ENCODE results near the gene NTRK2.

The NTRK2 gene

DNA sequence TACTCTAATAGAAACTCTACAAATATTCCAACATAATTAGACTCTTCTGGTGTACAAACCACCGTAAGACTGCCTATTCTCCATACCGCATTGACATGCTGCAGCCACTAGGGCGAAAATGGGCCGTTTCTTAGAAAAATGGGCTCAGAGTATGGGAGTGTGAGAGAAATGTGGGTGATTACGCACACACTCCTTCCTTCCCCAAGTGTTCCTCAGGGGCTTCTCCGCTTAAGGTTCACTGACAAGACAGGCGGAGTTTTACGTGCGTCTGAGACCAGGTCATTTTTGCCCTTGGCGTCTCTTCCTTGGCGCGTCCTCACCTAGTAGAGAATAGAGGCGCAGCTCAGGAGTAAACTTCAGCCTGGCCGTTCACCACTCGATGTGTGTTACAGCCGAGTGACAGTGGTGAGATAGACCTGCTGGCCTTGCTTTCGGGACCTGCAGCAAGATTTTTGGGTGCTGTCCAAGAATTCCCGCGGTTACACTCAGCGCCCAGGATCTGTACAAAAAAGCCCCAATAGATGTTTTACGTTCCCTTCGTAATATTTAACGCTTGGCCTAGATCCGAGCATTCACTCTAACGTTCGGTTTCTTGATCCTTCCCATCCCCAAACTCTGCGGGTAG lies 1.8 kb upstream of the NTRK2 start:
- H3K4me3 ChIP-seq (ENCODE audit: low read depth, low read length) = peak overlapping the region; percentile 18
- in situ Hi-C loops (cut with HindIII; ENCODE audit: low pct_ligation_motif_present, low sequenced_read_pairs) = no loop called here
- H3K36me3 ChIP-seq (replicated peaks) = no peaks in the 10 kb centered on the region
- peak; percentile 79 for TF ChIP-seq CTCF (IDR thresholded peaks at IDR 0.05; ENCODE audit: low read depth, low read length, missing control alignments)
- DNase-seq = peak; percentile 57
- H3K27me3 ChIP-seq (replicated peaks) = peaks cover 31% of the 10 kb centered on the region
- no peak overlapping the region for H3K27ac ChIP-seq

GRCh38 chr9:84668196-84669012 lies 1.1 kb upstream of the NTRK2 start:
- H3K27me3 ChIP-seq (replicated peaks) = peaks cover 31% of the 10 kb centered on the region
- in situ Hi-C loops (cut with HindIII; ENCODE audit: low pct_ligation_motif_present, low sequenced_read_pairs) = no loop called here
- no peak overlapping the region for H3K27ac ChIP-seq
- peak; percentile 65 for TF ChIP-seq CTCF (IDR thresholded peaks at IDR 0.05; ENCODE audit: low read depth, low read length, missing control alignments)
- peak overlapping the region; percentile 51 for H3K4me3 ChIP-seq (ENCODE audit: low read depth, low read length)
- peak; percentile 29 for DNase-seq
- H3K36me3 ChIP-seq (replicated peaks) = no peaks in the 10 kb centered on the region

DNA sequence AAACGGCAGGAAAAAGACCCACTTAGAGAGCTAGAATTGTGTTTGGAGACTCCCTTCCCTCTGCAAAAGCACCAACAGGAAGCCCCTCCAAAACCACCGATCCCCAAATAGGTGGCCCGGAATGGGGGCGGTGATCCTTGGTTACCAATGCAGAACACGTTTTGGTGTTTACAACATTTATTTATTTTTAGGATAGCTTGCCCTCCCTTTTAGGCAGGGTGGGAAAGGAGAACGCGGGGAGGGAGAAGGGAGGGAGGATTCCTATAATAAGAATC lies 579 bp upstream of the NTRK2 start:
- H3K27ac ChIP-seq = no peak overlapping the region
- H3K27me3 ChIP-seq (replicated peaks) = peaks cover 31% of the 10 kb centered on the region
- in situ Hi-C loops (cut with HindIII; ENCODE audit: low pct_ligation_motif_present, low sequenced_read_pairs) = no loop called here
- H3K4me3 ChIP-seq (ENCODE audit: low read depth, low read length) = peak overlapping the region; percentile 51
- H3K36me3 ChIP-seq (replicated peaks) = no peaks in the 10 kb centered on the region
- DNase-seq = no peak
- TF ChIP-seq CTCF (IDR thresholded peaks at IDR 0.05; ENCODE audit: low read depth, low read length, missing control alignments) = no peak

GRCh38 chr9:84670138-84671041 lies 861 bp downstream of the NTRK2 start:
- no peak for TF ChIP-seq CTCF (IDR thresholded peaks at IDR 0.05; ENCODE audit: low read depth, low read length, missing control alignments)
- Histone ChIP-seq H3K36me3 (replicated peaks) (no peaks in the 10 kb centered on the region), H3K27me3 (replicated peaks) (peaks cover 31% of the 10 kb centered on the region), H3K27ac (no peak overlapping the region), H3K4me3 (ENCODE audit: low read depth, low read length) (peak overlapping the region; percentile 15)
- in situ Hi-C loops (cut with HindIII; ENCODE audit: low pct_ligation_motif_present, low sequenced_read_pairs) = no loop called here
- DNase-seq = no peak

DNA sequence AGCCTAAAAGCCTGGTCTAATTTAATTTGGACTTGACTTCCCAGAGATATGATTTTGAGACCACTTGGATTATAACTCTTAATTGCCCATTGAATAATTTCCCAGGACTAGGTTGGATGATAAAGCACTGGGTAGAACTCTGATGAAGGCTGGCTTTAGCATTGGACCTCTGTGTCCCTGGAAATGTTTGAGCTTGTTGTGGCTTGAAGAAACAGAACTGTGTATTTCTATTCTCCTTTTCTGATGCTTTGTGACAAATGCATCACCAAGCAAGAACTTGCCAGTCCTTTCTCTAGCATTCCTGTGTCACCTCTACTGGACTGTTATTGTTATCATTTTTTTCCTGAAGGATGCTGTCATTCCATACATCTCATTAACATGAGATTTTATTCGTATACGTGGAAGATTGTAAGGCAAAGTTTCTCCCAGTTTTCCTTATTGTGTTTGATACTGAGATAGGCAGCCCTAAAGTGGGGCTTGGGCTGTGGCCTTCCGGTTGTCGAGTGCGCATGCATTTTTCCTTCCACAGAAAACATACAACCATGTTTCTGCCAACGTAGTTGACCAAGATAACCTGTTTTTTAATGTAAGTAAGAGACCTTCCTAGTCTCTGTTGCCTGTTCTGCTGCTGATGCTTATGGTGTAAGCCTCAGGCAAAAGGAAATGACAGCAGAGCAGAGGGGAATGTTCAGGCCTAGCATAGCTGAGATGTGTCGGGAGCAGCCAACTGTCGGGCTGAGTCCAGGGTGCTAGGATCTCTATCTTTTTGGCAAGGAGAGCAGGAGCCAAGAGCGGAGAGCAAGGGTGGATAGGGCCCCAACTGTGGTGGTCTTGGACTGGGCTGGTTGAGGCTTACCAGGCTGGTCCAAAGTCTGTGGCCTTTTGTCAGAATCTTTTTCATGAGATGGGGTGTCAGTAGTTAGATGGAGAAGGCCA lies 2.3 kb downstream of the NTRK2 start:
- Histone ChIP-seq H3K27me3 (replicated peaks) (peaks cover 26% of the 10 kb centered on the region), H3K4me3 (ENCODE audit: low read depth, low read length) (no peak overlapping the region), H3K36me3 (replicated peaks) (no peaks in the 10 kb centered on the region), H3K27ac (no peak overlapping the region)
- no peak for TF ChIP-seq CTCF (IDR thresholded peaks at IDR 0.05; ENCODE audit: low read depth, low read length, missing control alignments)
- no peak for DNase-seq
- in situ Hi-C loops (cut with HindIII; ENCODE audit: low pct_ligation_motif_present, low sequenced_read_pairs) = no loop called here
